Epithelial cell of esophagus (primary cell): ENCODE data around the gene SETBP1.

ENCODE experiments used
- DNase-seq: peaks from one replicate; pipeline ENCODE4 v3.0.0; 2010; ENCODE audit warnings: low read depth
- H3K4me3 ChIP-seq: 2 replicates; pipeline ENCODE4 v1.5.1; 2011; ENCODE audit warnings: mild to moderate bottlenecking, low read length, control low read depth
- CTCF ChIP-seq: IDR thresholded peaks from 2 replicates; pipeline ENCODE4 v1.5.1; 2011; ENCODE audit warnings: low read depth, mild to moderate bottlenecking, low read length, control low read depth, inconsistent platforms; ENCODE audit not compliant: insufficient read depth; ENCODE audit errors: missing control alignments

SETBP1 gene

GRCh38 chr18:44774191-44774590 lies 93.5 kb downstream of the SETBP1 start:
- no peak for TF ChIP-seq CTCF
- H3K4me3 ChIP-seq = no peak overlapping the region
- DNase-seq = no peak

- no peak for DNase-seq
- no peak for TF ChIP-seq CTCF
- H3K4me3 ChIP-seq = no peak overlapping the region
Measured at GRCh38 chr18:44777457-44778192, 96.9 kb downstream of the SETBP1 start.

- TF ChIP-seq CTCF = no peak
- DNase-seq = no peak
- no peak overlapping the region for H3K4me3 ChIP-seq
Measured at GRCh38 chr18:44778788-44779187, 98.1 kb downstream of the SETBP1 start.

GRCh38 chr18:44779753-44780292 lies 99.1 kb downstream of the SETBP1 start:
- no peak for TF ChIP-seq CTCF
- DNase-seq = no peak
- H3K4me3 ChIP-seq = no peak overlapping the region

GRCh38 chr18:44781886-44782285 lies 101.2 kb downstream of the SETBP1 start:
- TF ChIP-seq CTCF = no peak
- no peak overlapping the region for H3K4me3 ChIP-seq
- DNase-seq = peak; percentile 34

- H3K4me3 ChIP-seq = no peak overlapping the region
- no peak for DNase-seq
- no peak for TF ChIP-seq CTCF
Measured at GRCh38 chr18:44782617-44783016, 101.9 kb downstream of the SETBP1 start.

- TF ChIP-seq CTCF = no peak
- H3K4me3 ChIP-seq = no peak overlapping the region
- no peak for DNase-seq
Measured at GRCh38 chr18:44783371-44783770, 102.7 kb downstream of the SETBP1 start.
